ENCODE data around the gene UBE2H. TPM values are rescaled to one million over a fixed set of nuclear protein-coding genes. Genes with fewer than 3 reads are reported as not detected.

UBE2H gene
- total and polyA plus RNA-seq, 10 of the 15 experiments (the other 5 are each of a cell fraction or from before 2014, with no cell fraction given) = 15.6 to 75.5 (median 32.8) TPM

GRCh38 chr7:129831424-129832058, 121.2 kb downstream of the UBE2H start:
- Histone ChIP-seq H4K20me1 (ENCODE audit: control insufficient read depth, insufficient read depth) (no peaks in the 10 kb centered on the region), H3K27ac (ENCODE audit: control insufficient read depth, insufficient read depth) (no peak overlapping the region), H3K4me3 (no peak overlapping the region), H3K36me3 (ENCODE audit: control insufficient read depth in 2 of 2, insufficient read depth in 2 of 2, low read length in 1 of 2) (peaks cover 1 to 8% of the 10 kb centered on the region in 2 experiments), H3K27me3 (replicated peaks in 1 of 2; ENCODE audit: control insufficient read depth in 2 of 2, insufficient read depth in 2 of 2, low read length in 1 of 2) (no peaks in the 10 kb centered on the region), H3K4me2 (ENCODE audit: control insufficient read depth, insufficient read depth) (no peak overlapping the region), H3K4me1 (ENCODE audit: control insufficient read depth, insufficient read depth, low read length) (no peaks in the 10 kb centered on the region), H3K79me2 (ENCODE audit: control insufficient read depth, insufficient read depth, low read length) (no peaks in the 10 kb centered on the region), H3K9ac (ENCODE audit: control insufficient read depth, insufficient read depth, low read length) (no peak overlapping the region), H3K9me3 (replicated peaks; ENCODE audit: control insufficient read depth, insufficient read depth, low read length) (no peaks in the 10 kb centered on the region), H2AFZ (ENCODE audit: control insufficient read depth, low read depth, low read length) (no peak overlapping the region)
- RAD21 ChIA-PET (ENCODE audit: unreplicated experiment) = no interaction called here
- SMC1A ChIA-PET (ENCODE audit: uncharacterized antibody, unreplicated experiment) = interaction anchor here (3.5 to 4.9 kb wide), 2 partner anchors 178 to 181 kb away, joined by 15 to 53 read pairs; no protein-coding TSS in a partner anchor
- FAIRE-seq = no peak
- no peak for DNase-seq (ENCODE audit: low read depth, low spot score)
- TF ChIP-seq MYB (IDR thresholded peaks at IDR 0.05; ENCODE audit: borderline replicate concordance, low read depth, low read length) (no peak), EGR1 (IDR thresholded peaks at IDR 0.05; ENCODE audit: borderline replicate concordance in 1 of 2, low read depth in 2 of 2, low read length in 2 of 2) (no peak), BHLHE40 (IDR thresholded peaks at IDR 0.05; ENCODE audit: borderline replicate concordance in 1 of 2, low read depth in 2 of 2, low read length in 1 of 2) (no peak), ASH2L (IDR thresholded peaks at IDR 0.05; ENCODE audit: borderline replicate concordance, low read depth) (no peak), ZNF274 (IDR thresholded peaks at IDR 0.05; ENCODE audit: insufficient read depth, insufficient read length) (no peak), MTA3 (IDR thresholded peaks at IDR 0.05; ENCODE audit: borderline replicate concordance, low read length) (no peak), POLR2AphosphoS5 (IDR thresholded peaks at IDR 0.05; ENCODE audit: low read length) (no peak), IRF4 (IDR thresholded peaks at IDR 0.05; ENCODE audit: low read depth, low read length) (no peak), HDGF (IDR thresholded peaks at IDR 0.05) (no peak), ETV6 (conservative IDR thresholded peaks at IDR 0.05 in 1 of 2, IDR thresholded peaks at IDR 0.05 in 1 of 2; ENCODE audit: borderline replicate concordance in 1 of 2, low read depth in 1 of 2) (no peak), MYC (IDR thresholded peaks at IDR 0.05; ENCODE audit: insufficient read depth, insufficient read length, insufficient replicate concordance, low read length, severe bottlenecking) (no peak), CHD4 (IDR thresholded peaks at IDR 0.05) (no peak), POU2F2 (IDR thresholded peaks at IDR 0.05; ENCODE audit: borderline replicate concordance, low read depth, low read length) (no peak), SUZ12 (IDR thresholded peaks at IDR 0.05; ENCODE audit: unreplicated experiment) (no peak), REST (IDR thresholded peaks at IDR 0.05; ENCODE audit: low read depth, low read length) (no peak)
- 86% methylated on average over 5 of the region's 5 CpGs for WGBS (ENCODE audit: insufficient coverage, insufficient replicate concordance, low lambda C conversion rate, missing lambda C conversion rate)
- intact Hi-C loops (cut with micrococcal nuclease; ENCODE audit: unreplicated experiment) (no loop called here), in situ Hi-C loops (cut with MboI) (loop anchor here (5.0 kb wide), 1 partner anchor 181 kb away; no protein-coding TSS in a partner anchor)
- POLR2A ChIA-PET = no interaction called here
- CTCF ChIA-PET = interaction anchor here (0.6 to 5.1 kb wide), 4 partner anchors 12 to 188 kb away, joined by 3 to 107 read pairs (median 7); no protein-coding TSS in a partner anchor
- ATAC-seq = no peak
- no TSS peak for BruUV-seq (replicated peaks)

Measured in GM12878 (cell line).